ENCODE results near the gene PIAS4.
A peak's percentile ranks its signal among the peaks of the same experiment; 100 is the strongest.
"Not testable (repeated sequence)": the region's sequence is repeated elsewhere in the genome, so short reads cannot be mapped to it uniquely, and the experiment has no call there.

The PIAS4 gene

GRCh38 chr19:3998667-3999412 lies 8.7 kb upstream of the PIAS4 start:
- not testable (repeated sequence) for DNase-seq

GRCh38 chr19:4000798-4001197 lies 6.7 kb upstream of the PIAS4 start:
- not testable (repeated sequence) for DNase-seq

GRCh38 chr19:4005436-4005835 lies 2.1 kb upstream of the PIAS4 start:
- DNase-seq: not testable (repeated sequence)

GRCh38 chr19:4007836-4008539 lies 452 bp downstream of the PIAS4 start:
- peak; percentile 36 for DNase-seq

- peak; percentile 62 for DNase-seq
Measured at GRCh38 chr19:4009990-4010807, 2.7 kb downstream of the PIAS4 start.

- DNase-seq: no peak
Measured at GRCh38 chr19:4010808-4011110, 3.2 kb downstream of the PIAS4 start.

- DNase-seq: not testable (repeated sequence)
Measured at GRCh38 chr19:4011430-4011829, 3.9 kb downstream of the PIAS4 start.

- peak; percentile 90 for DNase-seq
Measured at GRCh38 chr19:4012092-4012974, 4.8 kb downstream of the PIAS4 start.

GRCh38 chr19:4012975-4013634 lies 5.6 kb downstream of the PIAS4 start:
- DNase-seq: no peak

GRCh38 chr19:4013886-4014540 lies 6.5 kb downstream of the PIAS4 start:
- DNase-seq: no peak

GRCh38 chr19:4014541-4015491 lies 7.3 kb downstream of the PIAS4 start:
- no peak for DNase-seq

GRCh38 chr19:4015705-4016402 lies 8.3 kb downstream of the PIAS4 start:
- DNase-seq: no peak

GRCh38 chr19:4016486-4016885 lies 8.9 kb downstream of the PIAS4 start:
- DNase-seq: no peak

GRCh38 chr19:4016903-4017638 lies 9.5 kb downstream of the PIAS4 start:
- no peak for DNase-seq

GRCh38 chr19:4018140-4018613 lies 10.6 kb downstream of the PIAS4 start:
- no peak for DNase-seq

- DNase-seq: no peak
Measured at GRCh38 chr19:4018775-4019504, 11.4 kb downstream of the PIAS4 start.

GRCh38 chr19:4019578-4019977 lies 12.0 kb downstream of the PIAS4 start:
- no peak for DNase-seq
